Keratinocyte (primary cell): ENCODE data around the gene RNU1-1. TPM values are rescaled to one million over a fixed set of nuclear protein-coding genes. Genes with fewer than 3 reads are reported as not detected.
A peak's percentile ranks its signal among the peaks of the same experiment; 100 is the strongest.
"Not testable (repeated sequence)": the region's sequence is repeated elsewhere in the genome, so short reads cannot be mapped to it uniquely, and the experiment has no call there.

Source experiments
- DNase-seq: peaks from one replicate; pipeline ENCODE4 v3.0.0-alpha.2; 2011; ENCODE audit warnings: low read depth, missing footprints, low spot score
- FAIRE-seq: peaks from 2 replicates; lab custom pipeline; 2011; peaks lifted over from hg19 to GRCh38; lab: Jason Lieb, UNC
- H2AFZ ChIP-seq: 2 replicates; pipeline ENCODE4 v1.6.0; 2012; ENCODE audit warnings: low read length, control low read depth, inconsistent platforms; ENCODE audit not compliant: control insufficient read depth
- H3K27ac ChIP-seq: 2 replicates; pipeline ENCODE4 v1.5.1; 2011; ENCODE audit warnings: low read length; ENCODE audit not compliant: control insufficient read depth, insufficient read depth
- H3K27me3 ChIP-seq: 3 replicates; pipeline ENCODE4 v1.6.0; 2011; ENCODE audit warnings: low read length; ENCODE audit not compliant: control insufficient read depth, insufficient read depth; ENCODE audit errors: extremely low read depth
- H3K36me3 ChIP-seq, 2 experiments: 2 replicates in 1 of 2; 3 replicates in 1 of 2; pipeline ENCODE4 v1.5.1; 2011; ENCODE audit warnings: low read length in 2 of 2, mild to moderate bottlenecking in 1 of 2; ENCODE audit not compliant: control insufficient read depth in 2 of 2, insufficient read depth in 2 of 2; ENCODE audit errors: extremely low read depth in 1 of 2
- H3K4me1 ChIP-seq: 3 replicates; pipeline ENCODE4 v1.5.1; 2011; ENCODE audit warnings: low read length; ENCODE audit not compliant: control insufficient read depth, insufficient read depth; ENCODE audit errors: extremely low read depth
- H3K4me2 ChIP-seq: 3 replicates; pipeline ENCODE4 v1.6.0; 2011; ENCODE audit warnings: low read depth, low read length; ENCODE audit not compliant: control insufficient read depth, insufficient read depth; ENCODE audit errors: extremely low read depth
- H3K4me3 ChIP-seq, 3 experiments: fragments of 200-600 bp in 1 of 3; sonication (generic) in 1 of 3; 2 replicates in 2 of 3; 3 replicates in 1 of 3; pipeline ENCODE4 v1.5.1; 2011 to 2016; ENCODE audit warnings: low read length in 3 of 3, mild to moderate bottlenecking in 3 of 3, control low read depth in 2 of 3, inconsistent platforms in 1 of 3, low read depth in 1 of 3, mixed read lengths in 1 of 3, mixed run types in 1 of 3, moderate library complexity in 1 of 3; ENCODE audit not compliant: control insufficient read depth in 2 of 3, insufficient read depth in 2 of 3; ENCODE audit errors: extremely low read depth in 1 of 3
- H3K79me2 ChIP-seq: 2 replicates; pipeline ENCODE4 v1.6.0; 2012; ENCODE audit warnings: low read length; ENCODE audit not compliant: control insufficient read depth, insufficient read depth
- H3K9ac ChIP-seq: 3 replicates; pipeline ENCODE4 v1.6.0; 2011; ENCODE audit warnings: low read length; ENCODE audit not compliant: control insufficient read depth, insufficient read depth; ENCODE audit errors: extremely low read depth
- H3K9me1 ChIP-seq: 3 replicates; pipeline ENCODE4 v1.6.0; 2011; ENCODE audit warnings: low read length; ENCODE audit not compliant: control insufficient read depth, insufficient read depth; ENCODE audit errors: extremely low read depth
- H3K9me3 ChIP-seq: 2 replicates; pipeline ENCODE4 v1.5.1; 2012; ENCODE audit warnings: low read depth, low read length; ENCODE audit not compliant: control insufficient read depth
- H4K20me1 ChIP-seq: 3 replicates; pipeline ENCODE4 v1.6.0; 2011; ENCODE audit warnings: low read length; ENCODE audit not compliant: control insufficient read depth, insufficient read depth; ENCODE audit errors: extremely low read depth
- dilution Hi-C: fragments of 300-500 bp; cut with MboI; formaldehyde crosslinking; loops from one replicate; pipeline ENCODE4 v1.7.0; 2020; ENCODE audit warnings: low sequenced_read_pairs; ENCODE audit not compliant: extremely low pct_ligation_motif_present
- polyA plus RNA-seq, 5 experiments: library from polyadenylated mRNA; depleted of rRNA in 3 of 5; stranded (reverse) in 3 of 5; stranded (forward) in 1 of 5; unstranded in 1 of 5; fragments of >200 nt; gene quantifications; 1 replicate in 1 of 5; 2 replicates in 3 of 5; 3 replicates in 1 of 5; pipeline versions ENCODE4 v1.2.1 to v1.2.3, GENCODE V29; 2011 to 2012; ENCODE audit warnings: missing spikeins in 2 of 5, low read depth in 1 of 5, low replicate concordance in 1 of 5

Gene RNU1-1
- polyA plus RNA-seq, 1 donor (not counting 4 experiments of a cell fraction or from before 2014, with no cell fraction given), result 67.0 TPM

GRCh38 chr1:16545682-16546095 lies 31.6 kb upstream of the RNU1-1 start:
- H3K4me3 ChIP-seq, H3K9ac ChIP-seq, H3K79me2 ChIP-seq, dilution Hi-C loops, H2AFZ ChIP-seq, H3K27me3 ChIP-seq, H3K9me3 ChIP-seq, H4K20me1 ChIP-seq, H3K36me3 ChIP-seq, H3K27ac ChIP-seq, H3K9me1 ChIP-seq, H3K4me2 ChIP-seq, H3K4me1 ChIP-seq, FAIRE-seq: not testable (repeated sequence)
- peak; percentile 17 for DNase-seq

GRCh38 chr1:16540421-16540893 lies 26.4 kb upstream of the RNU1-1 start:
- dilution Hi-C loops, DNase-seq, H3K9me1 ChIP-seq, H3K27ac ChIP-seq, H4K20me1 ChIP-seq, H3K27me3 ChIP-seq, H3K79me2 ChIP-seq, H3K4me1 ChIP-seq, H3K4me3 ChIP-seq, H3K9me3 ChIP-seq, H3K36me3 ChIP-seq, H3K9ac ChIP-seq, FAIRE-seq, H2AFZ ChIP-seq, H3K4me2 ChIP-seq: not testable (repeated sequence)

- H3K27ac ChIP-seq, H3K4me2 ChIP-seq, H4K20me1 ChIP-seq, H3K9me1 ChIP-seq, H3K27me3 ChIP-seq, H3K4me1 ChIP-seq, H3K9me3 ChIP-seq, DNase-seq, dilution Hi-C loops, FAIRE-seq, H3K4me3 ChIP-seq, H3K79me2 ChIP-seq, H3K36me3 ChIP-seq, H2AFZ ChIP-seq, H3K9ac ChIP-seq: not testable (repeated sequence)
These were observed 23.4 kb upstream of the RNU1-1 start for GRCh38 chr1:16537528-16537927.

- H3K36me3 ChIP-seq, H3K9ac ChIP-seq, H3K4me1 ChIP-seq, H4K20me1 ChIP-seq, FAIRE-seq, H3K4me3 ChIP-seq, H3K9me3 ChIP-seq, H3K79me2 ChIP-seq, H3K27ac ChIP-seq, DNase-seq, dilution Hi-C loops, H3K9me1 ChIP-seq, H3K4me2 ChIP-seq, H3K27me3 ChIP-seq, H2AFZ ChIP-seq: not testable (repeated sequence)
These were observed 22.7 kb upstream of the RNU1-1 start for GRCh38 chr1:16536796-16537195.

- H3K9me3 ChIP-seq, H3K79me2 ChIP-seq, H3K4me3 ChIP-seq, H3K27me3 ChIP-seq, H3K4me1 ChIP-seq, H3K4me2 ChIP-seq, H3K9ac ChIP-seq, FAIRE-seq, H3K27ac ChIP-seq, H3K36me3 ChIP-seq, H4K20me1 ChIP-seq, DNase-seq, H2AFZ ChIP-seq, dilution Hi-C loops, H3K9me1 ChIP-seq: not testable (repeated sequence)
These were observed 21.8 kb upstream of the RNU1-1 start for GRCh38 chr1:16535898-16536297.
